H9 (cell line): ENCODE results near the gene UNC80. TPM values are rescaled to one million over a fixed set of nuclear protein-coding genes. Genes with fewer than 3 reads are reported as not detected.

ENCODE experiments used
- DNase-seq: peaks from one replicate; pipeline ENCODE4 v3.0.0-alpha.2; 2017
- H2AFZ ChIP-seq: one replicate; pipeline ENCODE4 v1.6.1; 2013; ENCODE audit warnings: mild to moderate bottlenecking, low read length, control low read depth, moderate library complexity
- H2AK5ac ChIP-seq: 2 replicates; pipeline ENCODE4 v1.6.1; 2013; ENCODE audit warnings: low read length, control low read depth, mixed read lengths; ENCODE audit not compliant: insufficient read length
- H2BK120ac ChIP-seq: one replicate; pipeline ENCODE4 v1.6.1; 2013; ENCODE audit warnings: low read depth, mild to moderate bottlenecking, low read length, control low read depth, inconsistent platforms; ENCODE audit not compliant: poor library complexity, severe bottlenecking
- H2BK12ac ChIP-seq: 2 replicates; pipeline ENCODE4 v1.6.1; 2013; ENCODE audit warnings: low read length, control low read depth, mixed read lengths, low read depth; ENCODE audit not compliant: insufficient read length
- H2BK15ac ChIP-seq: 2 replicates; pipeline ENCODE4 v1.6.1; 2013; ENCODE audit warnings: low read depth, low read length, control low read depth
- H2BK20ac ChIP-seq: one replicate; pipeline ENCODE4 v1.6.1; 2013; ENCODE audit warnings: low read depth, mild to moderate bottlenecking, low read length, control low read depth, inconsistent platforms; ENCODE audit not compliant: poor library complexity, severe bottlenecking
- H2BK5ac ChIP-seq: 2 replicates; pipeline ENCODE4 v1.6.1; 2013; ENCODE audit warnings: low read length, control low read depth, mixed read lengths; ENCODE audit not compliant: insufficient read length
- H3K14ac ChIP-seq: 2 replicates; pipeline ENCODE4 v1.6.1; 2013; ENCODE audit warnings: low read length, control low read depth; ENCODE audit not compliant: insufficient read depth
- H3K18ac ChIP-seq: 2 replicates; pipeline ENCODE4 v1.6.1; 2013; ENCODE audit warnings: low read depth, mild to moderate bottlenecking, mixed read lengths, low read length, control low read depth; ENCODE audit not compliant: insufficient read length
- H3K23ac ChIP-seq: 2 replicates; pipeline ENCODE4 v1.6.1; 2013; ENCODE audit warnings: low read length, control low read depth, mixed read lengths, low read depth; ENCODE audit not compliant: insufficient read length
- H3K23me2 ChIP-seq: 2 replicates; pipeline ENCODE4 v1.6.1; 2013; ENCODE audit warnings: low read depth, mild to moderate bottlenecking, mixed read lengths, low read length, control low read depth; ENCODE audit not compliant: insufficient read length, poor library complexity, severe bottlenecking
- H3K27ac ChIP-seq: 2 replicates; pipeline ENCODE4 v1.5.1; 2013; ENCODE audit warnings: low read length, control low read depth, mixed read lengths, low read depth; ENCODE audit not compliant: insufficient read length
- H3K27me3 ChIP-seq: 2 replicates; pipeline ENCODE4 v1.6.1; 2013; ENCODE audit warnings: low read length, control low read depth, inconsistent platforms; ENCODE audit not compliant: insufficient read depth
- H3K4ac ChIP-seq: 2 replicates; pipeline ENCODE4 v1.6.1; 2013; ENCODE audit warnings: low read depth, mild to moderate bottlenecking, control low read depth, inconsistent platforms, low read length, moderate library complexity
- H3K4me1 ChIP-seq: 2 replicates; pipeline ENCODE4 v1.6.1; 2013; ENCODE audit warnings: low read length, control low read depth, inconsistent platforms; ENCODE audit not compliant: insufficient read depth
- H3K4me2 ChIP-seq: 2 replicates; pipeline ENCODE4 v1.6.1; 2013; ENCODE audit warnings: low read length, control low read depth, mixed read lengths; ENCODE audit not compliant: insufficient read length, insufficient read depth
- H3K56ac ChIP-seq: 2 replicates; pipeline ENCODE4 v1.6.1; 2013; ENCODE audit warnings: low read depth, mild to moderate bottlenecking, mixed read lengths, low read length, control low read depth; ENCODE audit not compliant: insufficient read length
- H3K79me1 ChIP-seq: 2 replicates; pipeline ENCODE4 v1.6.1; 2013; ENCODE audit warnings: low read depth, mild to moderate bottlenecking, moderate library complexity, low read length, control low read depth, inconsistent platforms; ENCODE audit not compliant: insufficient read depth, poor library complexity, severe bottlenecking
- H3K79me2 ChIP-seq: 2 replicates; pipeline ENCODE4 v1.6.1; 2013; ENCODE audit warnings: low read length, control low read depth, inconsistent platforms; ENCODE audit not compliant: insufficient read depth
- H3K9ac ChIP-seq: 2 replicates; pipeline ENCODE4 v1.6.1; 2013; ENCODE audit warnings: low read length, control low read depth, mixed read lengths; ENCODE audit not compliant: insufficient read length; ENCODE audit errors: extremely low read depth
- H3K9me3 ChIP-seq: one replicate; pipeline ENCODE4 v1.6.1; 2013; ENCODE audit warnings: low read depth, low read length, inconsistent platforms; ENCODE audit not compliant: control insufficient read depth
- H3T11ph ChIP-seq: one replicate; pipeline ENCODE4 v1.6.1; 2013; ENCODE audit warnings: mild to moderate bottlenecking, low read length, control low read depth, inconsistent platforms
- H4K20me1 ChIP-seq: one replicate; pipeline ENCODE4 v1.6.1; 2013; ENCODE audit not compliant: control insufficient read depth, insufficient read length, insufficient read depth
- H4K5ac ChIP-seq: 2 replicates; pipeline ENCODE4 v1.6.1; 2013; ENCODE audit warnings: low read depth, mild to moderate bottlenecking, mixed read lengths, low read length, control low read depth; ENCODE audit not compliant: insufficient read length
- H4K8ac ChIP-seq: replicated peaks from 2 replicates; pipeline ENCODE4 v1.6.1; 2013; ENCODE audit warnings: low read length, control low read depth, mixed read lengths, low read depth; ENCODE audit not compliant: insufficient read length
- H4K91ac ChIP-seq: 2 replicates; pipeline ENCODE4 v1.6.1; 2013; ENCODE audit warnings: low read depth, mild to moderate bottlenecking, moderate library complexity, mixed read lengths, low read length, control low read depth; ENCODE audit not compliant: insufficient read length
- H3K27ac Mint-ChIP-seq, 3 experiments: 2 replicates in 2 of 3; 3 replicates in 1 of 3; pipeline ENCODE4 v1.8.0; 2020 to 2021; ENCODE audit warnings: mixed read lengths in 3 of 3, mild to moderate bottlenecking in 1 of 3, moderate library complexity in 1 of 3
- H3K27me3 Mint-ChIP-seq: 2 replicates; pipeline ENCODE4 v1.8.0; 2021; ENCODE audit warnings: low read depth, mild to moderate bottlenecking, moderate library complexity, mixed read lengths
- H3K36me3 Mint-ChIP-seq, 3 experiments: 2 replicates in 2 of 3; 3 replicates in 1 of 3; pipeline ENCODE4 v1.8.0; 2020 to 2021; ENCODE audit warnings: low read depth in 3 of 3, mixed read lengths in 3 of 3; ENCODE audit not compliant: insufficient read depth in 1 of 3
- H3K4me1 Mint-ChIP-seq, 2 experiments: 2 replicates each; pipeline ENCODE4 v1.8.0; 2020; ENCODE audit warnings: mixed read lengths in 2 of 2
- H3K4me3 Mint-ChIP-seq, 2 experiments: 2 replicates in 1 of 2; 3 replicates in 1 of 2; pipeline ENCODE4 v1.8.0; 2020 to 2021; ENCODE audit warnings: mild to moderate bottlenecking in 2 of 2, mixed read lengths in 2 of 2, moderate library complexity in 1 of 2
- H3K9me3 Mint-ChIP-seq, 2 experiments: 2 replicates in 1 of 2; 3 replicates in 1 of 2; pipeline ENCODE4 v1.8.0; 2020; ENCODE audit warnings: mild to moderate bottlenecking in 2 of 2, mixed read lengths in 2 of 2, moderate library complexity in 1 of 2
- CTCF ChIP-seq: fragments of 200-600 bp; sonication (generic); conservative IDR thresholded peaks from 3 replicates; pipeline ENCODE4 v1.8.0; 2021; ENCODE audit warnings: antibody characterized with exemption, mild to moderate bottlenecking
- WGBS: extraction: QIAGEN DNeasy Blood & Tissue Kit; methylation state at CpG from one replicate; pipeline ENCODE4 v1.1.7; 2013; ENCODE audit warnings: missing lambda C conversion rate, low lambda C conversion rate, mixed read lengths; ENCODE audit not compliant: insufficient read length; ENCODE audit errors: extremely low coverage; 5-methylcytosine and 5-hydroxymethylcytosine counted together
- total RNA-seq: library from RNA; stranded (reverse); gene quantifications from 2 replicates; pipeline ENCODE4 v1.2.1, GENCODE V29; 2021

UNC80 gene
- total RNA-seq, 1 experiment from 2014 or later = 0.52 TPM

- no peaks in the 10 kb centered on the region for H4K20me1 ChIP-seq
- no peak overlapping the region for H2BK5ac ChIP-seq
- no peak overlapping the region for H3T11ph ChIP-seq
- H4K91ac ChIP-seq = no peak overlapping the region
- no peak overlapping the region for H2AFZ ChIP-seq
- H3K23ac ChIP-seq = no peak overlapping the region
- no CpG with 5 or more reads among the region's 3 CpGs for WGBS
- Mint-ChIP-seq H3K36me3 (no peaks in the 10 kb centered on the region), H3K9me3 (no peaks in the 10 kb centered on the region; a peak in 1 of 5 replicates), H3K4me3 (no peak overlapping the region), H3K4me1 (no peaks in the 10 kb centered on the region), H3K27ac (no peak overlapping the region), H3K27me3 (0 out of 2 replicates have a peak, but pooled peaks cover 1% of the 10 kb centered on the region)
- no peak overlapping the region for H3K4ac ChIP-seq
- H3K4me2 ChIP-seq = no peak overlapping the region
- no peak for TF ChIP-seq CTCF
- no peak overlapping the region for H4K8ac ChIP-seq
- no peak overlapping the region for H3K18ac ChIP-seq
- H3K56ac ChIP-seq = no peak overlapping the region
- no peak overlapping the region for H2AK5ac ChIP-seq
- no peaks in the 10 kb centered on the region for H3K27me3 ChIP-seq
- no peak overlapping the region for H2BK15ac ChIP-seq
- no peak overlapping the region for H3K9ac ChIP-seq
- H3K27ac ChIP-seq = no peak overlapping the region
- no peak overlapping the region for H2BK12ac ChIP-seq
- DNase-seq = no peak
- no peaks in the 10 kb centered on the region for H3K79me2 ChIP-seq
- no peak overlapping the region for H3K14ac ChIP-seq
- no peak overlapping the region for H2BK20ac ChIP-seq
- H2BK120ac ChIP-seq = no peak overlapping the region
- no peaks in the 10 kb centered on the region for H3K79me1 ChIP-seq
- no peak overlapping the region for H4K5ac ChIP-seq
- no peaks in the 10 kb centered on the region for H3K23me2 ChIP-seq
- no peaks in the 10 kb centered on the region for H3K9me3 ChIP-seq
- no peaks in the 10 kb centered on the region for H3K4me1 ChIP-seq
Observed at GRCh38 chr2:210038078-210038477, 266.4 kb downstream of the UNC80 start.
